Measurements from ENCODE around the gene MAIP1. TPM values are rescaled to one million over a fixed set of nuclear protein-coding genes. Genes with fewer than 3 reads are reported as not detected.

Gene MAIP1
- total and polyA plus RNA-seq, 2 of the 4 experiments (the other 2 are of a cell fraction), result 14.2 to 16.8 TPM

DNA sequence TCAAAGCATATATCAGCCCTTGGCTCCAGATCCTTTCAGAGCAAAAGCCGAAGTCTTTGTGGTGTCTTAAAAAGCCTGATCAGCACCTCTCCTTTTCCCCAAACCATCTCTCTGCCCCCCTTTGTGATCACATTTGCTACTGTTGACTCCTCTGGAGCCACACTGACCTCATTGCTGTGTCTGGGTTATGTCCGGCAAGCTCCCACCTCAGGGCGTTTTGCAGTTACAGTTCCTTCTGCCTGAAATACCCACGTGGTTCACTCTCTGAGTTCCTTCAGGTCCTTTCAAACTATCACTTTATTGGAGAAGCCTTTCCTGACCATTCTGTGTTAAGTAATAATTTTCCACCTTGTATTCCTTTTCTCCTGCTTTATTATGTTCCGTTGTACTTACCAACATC, 32.5 kb upstream of the MAIP1 start:
- CTCF ChIA-PET, result no interaction called here
- Histone ChIP-seq H3K4me3 (ENCODE audit: insufficient read depth, low read depth, low read length) (no peak overlapping the region), H3K36me3 (ENCODE audit: control insufficient read depth, insufficient read depth, low read length) (peaks cover 12% of the 10 kb centered on the region), H4K8ac (ENCODE audit: low read depth in 2 of 2, low read length in 2 of 2) (no peak overlapping the region), H3K9me1 (ENCODE audit: insufficient read depth, low read length) (peaks cover 9% of the 10 kb centered on the region; the same call in 1 of the 2 replicates), H3K27me3 (ENCODE audit: control insufficient read depth, insufficient read depth, low read length) (no peaks in the 10 kb centered on the region), H3K79me1 (ENCODE audit: low read depth in 1 of 2, low read length in 2 of 2) (peaks cover 12 to 45% of the 10 kb centered on the region in 2 experiments; a peak in 3 of 4 replicates), H4K91ac (ENCODE audit: insufficient read depth, low read depth, low read length) (no peak overlapping the region), H2BK15ac (ENCODE audit: low read depth, low read length) (no peak overlapping the region), H3K56ac (ENCODE audit: extremely low read depth, insufficient read depth, low read length) (no peak overlapping the region), H2AK5ac (ENCODE audit: low read depth, low read length) (no peak overlapping the region), H2BK20ac (ENCODE audit: low read depth, low read length) (no peak overlapping the region), H3K18ac (ENCODE audit: low read depth, low read length) (no peak overlapping the region), H3K9ac (ENCODE audit: low read depth, low read length) (no peak overlapping the region), H2BK120ac (ENCODE audit: low read depth, low read length) (no peak overlapping the region), H2AK9ac (replicated peaks; ENCODE audit: low read depth, low read length, poor library complexity) (no peak overlapping the region), H3K4me2 (ENCODE audit: low read depth, low read length) (no peak overlapping the region), H4K5ac (ENCODE audit: low read depth, low read length) (no peak overlapping the region), H4K20me1 (ENCODE audit: insufficient read depth, low read length) (peaks cover 3% of the 10 kb centered on the region; the same call in 1 of the 2 replicates), H3K14ac (replicated peaks; ENCODE audit: low read depth, low read length) (no peak overlapping the region), H3K4ac (ENCODE audit: low read depth, low read length) (no peak overlapping the region), H3K4me1 (ENCODE audit: control insufficient read depth, insufficient read depth, low read length) (0 out of 2 replicates have a peak, but pooled peaks cover 4% of the 10 kb centered on the region), H3K9me3 (ENCODE audit: control insufficient read depth, insufficient read depth, low read length) (no peaks in the 10 kb centered on the region), H2BK5ac (ENCODE audit: low read depth, low read length, poor library complexity, severe bottlenecking) (no peak overlapping the region), H3K27ac (ENCODE audit: insufficient read depth, low read length) (no peak overlapping the region), H2AFZ (replicated peaks; ENCODE audit: low read length, poor library complexity) (no peak overlapping the region), H3K23ac (ENCODE audit: low read depth, low read length) (no peak overlapping the region)
- WGBS, 2 experiments (ENCODE audit: extremely low coverage in 2 of 2, insufficient read length in 1 of 2), result no CpG with 5 or more reads among the region's 5 CpGs
- DNase-seq (no peak), ATAC-seq (ENCODE audit: low read depth) (no peak)
- intact Hi-C loops (cut with micrococcal nuclease) (no loop called here), dilution Hi-C loops (cut with HindIII; ENCODE audit: low sequenced_read_pairs, unreplicated experiment) (no loop called here), in situ Hi-C loops (cut with MboI; ENCODE audit: low sequenced_read_pairs) (no loop called here)
- TF ChIP-seq CHD1 (IDR thresholded peaks at IDR 0.05; ENCODE audit: low read depth, low read length) (no peak), MXI1 (IDR thresholded peaks at IDR 0.05; ENCODE audit: borderline replicate concordance, low read depth, low read length) (no peak), BHLHE40 (IDR thresholded peaks at IDR 0.05; ENCODE audit: low read depth, low read length) (no peak), MAZ (IDR thresholded peaks at IDR 0.05; ENCODE audit: borderline replicate concordance, low read depth, low read length) (no peak), FOS (IDR thresholded peaks at IDR 0.05; ENCODE audit: low read depth, low read length) (no peak), NFE2L2 (IDR thresholded peaks at IDR 0.05; ENCODE audit: low read depth, low read length) (no peak), RAD21 (IDR thresholded peaks at IDR 0.05; ENCODE audit: low read length) (no peak), RCOR1 (IDR thresholded peaks at IDR 0.05; ENCODE audit: insufficient replicate concordance, low read length) (no peak), SMC3 (IDR thresholded peaks at IDR 0.05; ENCODE audit: low read depth, low read length) (no peak), MAFK (IDR thresholded peaks at IDR 0.05; ENCODE audit: low read depth, low read length) (no peak), CEBPB (IDR thresholded peaks at IDR 0.05; ENCODE audit: low read depth, low read length) (no peak), POLR2A (IDR thresholded peaks at IDR 0.05; ENCODE audit: low read depth, low read length) (no peak)
- TF ChIP-seq, protein P1, sequence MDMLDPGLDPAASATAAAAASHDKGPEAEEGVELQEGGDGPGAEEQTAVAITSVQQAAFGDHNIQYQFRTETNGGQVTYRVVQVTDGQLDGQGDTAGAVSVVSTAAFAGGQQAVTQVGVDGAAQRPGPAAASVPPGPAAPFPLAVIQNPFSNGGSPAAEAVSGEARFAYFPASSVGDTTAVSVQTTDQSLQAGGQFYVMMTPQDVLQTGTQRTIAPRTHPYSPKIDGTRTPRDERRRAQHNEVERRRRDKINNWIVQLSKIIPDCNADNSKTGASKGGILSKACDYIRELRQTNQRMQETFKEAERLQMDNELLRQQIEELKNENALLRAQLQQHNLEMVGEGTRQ (IDR thresholded peaks at IDR 0.05; ENCODE audit: low read depth, low read length), result no peak
- TF ChIP-seq, protein P2, sequence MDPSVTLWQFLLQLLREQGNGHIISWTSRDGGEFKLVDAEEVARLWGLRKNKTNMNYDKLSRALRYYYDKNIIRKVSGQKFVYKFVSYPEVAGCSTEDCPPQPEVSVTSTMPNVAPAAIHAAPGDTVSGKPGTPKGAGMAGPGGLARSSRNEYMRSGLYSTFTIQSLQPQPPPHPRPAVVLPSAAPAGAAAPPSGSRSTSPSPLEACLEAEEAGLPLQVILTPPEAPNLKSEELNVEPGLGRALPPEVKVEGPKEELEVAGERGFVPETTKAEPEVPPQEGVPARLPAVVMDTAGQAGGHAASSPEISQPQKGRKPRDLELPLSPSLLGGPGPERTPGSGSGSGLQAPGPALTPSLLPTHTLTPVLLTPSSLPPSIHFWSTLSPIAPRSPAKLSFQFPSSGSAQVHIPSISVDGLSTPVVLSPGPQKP (IDR thresholded peaks at IDR 0.05; ENCODE audit: borderline replicate concordance, low read depth, low read length), result no peak
- TF ChIP-seq, protein P3, sequence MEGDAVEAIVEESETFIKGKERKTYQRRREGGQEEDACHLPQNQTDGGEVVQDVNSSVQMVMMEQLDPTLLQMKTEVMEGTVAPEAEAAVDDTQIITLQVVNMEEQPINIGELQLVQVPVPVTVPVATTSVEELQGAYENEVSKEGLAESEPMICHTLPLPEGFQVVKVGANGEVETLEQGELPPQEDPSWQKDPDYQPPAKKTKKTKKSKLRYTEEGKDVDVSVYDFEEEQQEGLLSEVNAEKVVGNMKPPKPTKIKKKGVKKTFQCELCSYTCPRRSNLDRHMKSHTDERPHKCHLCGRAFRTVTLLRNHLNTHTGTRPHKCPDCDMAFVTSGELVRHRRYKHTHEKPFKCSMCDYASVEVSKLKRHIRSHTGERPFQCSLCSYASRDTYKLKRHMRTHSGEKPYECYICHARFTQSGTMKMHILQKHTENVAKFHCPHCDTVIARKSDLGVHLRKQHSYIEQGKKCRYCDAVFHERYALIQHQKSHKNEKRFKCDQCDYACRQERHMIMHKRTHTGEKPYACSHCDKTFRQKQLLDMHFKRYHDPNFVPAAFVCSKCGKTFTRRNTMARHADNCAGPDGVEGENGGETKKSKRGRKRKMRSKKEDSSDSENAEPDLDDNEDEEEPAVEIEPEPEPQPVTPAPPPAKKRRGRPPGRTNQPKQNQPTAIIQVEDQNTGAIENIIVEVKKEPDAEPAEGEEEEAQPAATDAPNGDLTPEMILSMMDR (conservative IDR thresholded peaks at IDR 0.05; ENCODE audit: low read depth, low read length), result no peak
- BruUV-seq (replicated peaks), result no TSS peak
- POLR2A ChIA-PET (ENCODE audit: unreplicated experiment), result no interaction called here
